Skeletal muscle cell (primary cell): ENCODE measurements around the gene BABAM2.
A peak's percentile ranks its signal among the peaks of the same experiment; 100 is the strongest.

Experiments used
- DNase-seq: peaks from one replicate; pipeline ENCODE4 v3.0.0-alpha.2; 2010; ENCODE audit warnings: low read depth
- H3K4me3 ChIP-seq: 2 replicates; pipeline ENCODE4 v1.5.1; 2011; ENCODE audit warnings: low read depth, mild to moderate bottlenecking, control low read depth, low read length, moderate library complexity

BABAM2 gene

GRCh38 chr2:27932396-27932795 lies 41.9 kb downstream of the BABAM2 start:
- no peak for DNase-seq
- H3K4me3 ChIP-seq, result no peak overlapping the region

- no peak for DNase-seq
- no peak overlapping the region for H3K4me3 ChIP-seq
Observed at GRCh38 chr2:27935026-27935425, 44.5 kb downstream of the BABAM2 start.

DNA sequence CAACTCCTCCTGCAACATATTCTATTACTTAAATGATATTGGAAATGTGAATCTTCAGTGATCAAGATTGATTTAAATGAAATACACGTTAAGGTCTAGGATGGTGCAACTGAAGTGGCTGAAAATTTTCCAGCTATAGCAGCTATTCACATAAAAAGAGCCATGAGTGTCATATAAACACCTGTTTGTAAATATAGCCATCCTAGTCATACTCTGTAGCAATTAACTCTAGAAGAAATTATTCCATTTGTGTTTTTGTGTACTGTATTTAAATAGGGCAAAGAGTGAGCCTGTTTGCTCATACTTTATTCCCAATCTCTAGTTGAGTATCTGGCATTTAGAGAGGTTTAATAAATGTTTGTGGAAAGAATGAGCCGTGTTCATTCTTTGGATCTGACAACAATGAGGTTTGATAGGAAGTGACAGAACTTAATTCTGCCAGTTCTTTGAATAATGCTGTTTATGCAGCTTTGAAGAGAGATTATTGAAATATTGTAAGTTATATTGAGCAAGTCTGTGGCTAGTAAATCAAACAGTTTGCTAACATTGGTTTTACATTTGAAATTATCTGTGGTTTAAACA lies 49.7 kb downstream of the BABAM2 start:
- no peak for DNase-seq
- no peak overlapping the region for H3K4me3 ChIP-seq

DNA sequence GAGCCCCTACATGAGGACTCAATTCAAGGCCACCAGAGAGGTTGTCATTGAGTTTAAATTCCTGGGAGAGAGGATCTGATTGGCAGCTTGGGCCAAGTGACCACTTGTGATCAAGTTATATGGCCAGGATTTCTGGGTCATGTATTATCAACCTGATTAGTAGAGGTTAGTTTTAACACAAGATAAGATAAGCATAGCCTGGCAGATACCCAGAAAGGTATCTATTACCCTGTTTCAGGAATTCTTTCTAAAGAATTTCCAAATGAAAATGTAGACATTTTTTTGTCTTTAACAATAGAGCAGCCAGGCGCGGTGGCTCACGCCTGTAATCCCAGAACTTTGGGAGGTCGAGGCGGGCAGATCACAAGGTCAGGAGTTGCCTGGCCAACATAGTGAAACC lies 50.5 kb downstream of the BABAM2 start:
- H3K4me3 ChIP-seq, result no peak overlapping the region
- no peak for DNase-seq

GRCh38 chr2:27942612-27943547 lies 52.4 kb downstream of the BABAM2 start:
- no peak overlapping the region for H3K4me3 ChIP-seq
- no peak for DNase-seq

- no peak for DNase-seq
- H3K4me3 ChIP-seq, result no peak overlapping the region
Observed at GRCh38 chr2:27946530-27947060, 56.1 kb downstream of the BABAM2 start.

- H3K4me3 ChIP-seq, result no peak overlapping the region
- no peak for DNase-seq
Observed at GRCh38 chr2:27952070-27952469, 61.5 kb downstream of the BABAM2 start.

GRCh38 chr2:27953077-27953476 lies 62.5 kb downstream of the BABAM2 start:
- DNase-seq, result no peak
- H3K4me3 ChIP-seq, result no peak overlapping the region

DNA sequence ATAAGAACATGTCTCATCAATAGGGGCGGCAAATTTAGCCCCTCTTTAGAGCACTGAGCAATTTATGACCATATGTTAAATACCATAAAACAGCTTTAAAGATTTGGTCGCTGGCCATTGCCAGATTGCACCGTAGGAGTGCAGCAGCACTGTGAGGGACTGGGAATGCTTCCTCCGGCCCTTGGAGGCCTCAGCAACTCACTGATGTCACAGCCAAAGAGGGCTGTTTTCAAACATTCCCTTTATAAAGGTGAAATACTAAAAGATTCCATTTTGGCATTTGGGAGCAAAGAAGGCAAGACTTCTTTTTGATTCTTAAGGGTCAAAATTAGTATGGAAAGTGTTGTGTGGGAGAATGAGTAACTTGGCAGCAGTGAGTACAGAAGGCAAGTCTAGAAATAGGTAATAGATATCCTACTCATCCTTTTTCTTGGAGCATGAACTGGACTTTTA lies 63.7 kb downstream of the BABAM2 start:
- no peak overlapping the region for H3K4me3 ChIP-seq
- no peak for DNase-seq

GRCh38 chr2:27954771-27955383 lies 64.3 kb downstream of the BABAM2 start:
- no peak overlapping the region for H3K4me3 ChIP-seq

DNA sequence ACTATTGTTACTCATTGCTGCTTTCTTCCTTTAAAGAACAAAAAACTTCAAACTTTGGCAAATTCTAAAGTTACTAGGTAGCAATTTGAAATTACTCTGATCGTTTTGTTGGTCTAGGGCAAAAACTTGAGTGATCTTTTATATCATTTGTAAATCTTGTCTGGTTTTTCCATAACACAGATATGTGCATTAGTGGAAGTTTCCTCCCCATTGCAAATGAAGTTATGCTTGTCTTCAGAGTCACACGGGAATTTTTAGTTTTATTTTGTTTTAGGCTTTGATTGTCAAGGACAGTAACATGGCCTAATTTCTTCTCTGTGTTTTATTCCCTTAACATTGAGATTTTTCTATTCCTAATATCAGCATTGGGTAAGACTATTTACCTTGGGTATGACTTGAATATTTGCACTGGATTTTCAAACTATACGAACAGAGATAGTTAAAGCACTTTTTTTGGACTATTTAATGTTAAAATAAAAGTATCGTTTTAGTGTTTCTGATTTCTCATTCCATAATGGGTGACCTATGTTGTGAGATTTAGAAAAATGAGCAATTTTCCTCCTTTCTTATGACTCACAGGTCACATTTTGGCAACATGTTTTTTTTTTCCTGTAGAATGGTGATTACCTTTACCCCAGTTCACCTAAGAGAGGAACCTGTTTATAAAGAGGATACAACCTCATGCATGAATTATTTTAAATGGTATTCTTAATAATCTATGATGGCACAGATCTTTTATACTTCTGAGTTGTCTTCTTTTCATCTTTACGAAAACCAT lies 65.0 kb downstream of the BABAM2 start:
- H3K4me3 ChIP-seq, result no peak overlapping the region
- DNase-seq, result no peak

More at GRCh38 chr2:27954771-27955383, 64.3 kb downstream of the BABAM2 start:
- peak; percentile 99 for DNase-seq

DNA sequence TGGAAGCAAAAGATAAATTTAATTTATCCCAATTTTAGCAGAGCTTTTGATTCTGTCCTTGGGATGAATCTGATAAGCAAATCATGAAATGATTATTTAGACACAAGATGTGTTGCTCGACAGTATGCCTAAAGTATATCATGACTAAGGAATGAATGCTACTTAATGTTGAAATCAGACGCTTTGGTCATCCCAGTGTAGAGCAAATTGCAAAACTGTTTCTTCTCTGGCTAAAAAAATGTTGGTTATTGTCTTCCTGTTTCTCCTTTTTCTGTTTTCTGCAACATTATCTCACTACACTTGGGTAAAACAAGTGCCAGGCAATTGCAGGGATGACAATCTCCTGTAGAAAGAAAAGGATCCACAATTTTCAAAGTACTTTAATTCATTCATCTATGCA lies 66.4 kb downstream of the BABAM2 start:
- H3K4me3 ChIP-seq, result no peak overlapping the region
- peak; percentile 46 for DNase-seq

DNA sequence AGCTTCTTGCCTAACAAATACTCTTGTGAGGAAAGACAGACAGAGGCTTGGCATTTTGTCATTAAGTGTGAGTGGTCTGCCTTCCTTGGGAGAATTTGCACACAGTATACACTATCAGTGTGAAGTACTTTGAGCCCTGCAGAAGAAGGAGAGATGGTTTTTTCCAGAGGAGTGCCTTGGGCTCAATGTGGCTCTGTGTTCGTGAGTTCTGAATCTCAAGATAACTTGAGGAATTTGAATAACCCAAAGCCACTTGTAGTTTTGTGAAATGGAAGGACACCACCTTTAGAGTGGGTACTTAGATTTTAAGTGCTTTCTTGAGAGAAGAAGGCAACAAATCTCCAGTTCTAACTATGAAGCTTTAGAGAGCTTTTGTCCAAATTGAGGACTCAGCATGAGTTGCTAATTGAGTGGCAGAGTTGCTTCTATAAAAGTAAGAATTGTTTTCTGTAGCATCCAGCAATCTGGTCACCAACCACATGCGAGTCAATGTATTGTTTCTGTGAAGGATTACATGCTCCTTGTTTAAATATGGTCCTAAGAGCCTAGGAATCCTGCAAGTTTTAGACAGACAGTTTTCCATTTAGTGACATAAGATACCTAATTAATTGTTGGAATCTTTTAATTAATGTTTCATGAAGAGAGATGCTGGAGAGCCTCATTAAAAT lies 68.3 kb downstream of the BABAM2 start:
- no peak for DNase-seq

DNA sequence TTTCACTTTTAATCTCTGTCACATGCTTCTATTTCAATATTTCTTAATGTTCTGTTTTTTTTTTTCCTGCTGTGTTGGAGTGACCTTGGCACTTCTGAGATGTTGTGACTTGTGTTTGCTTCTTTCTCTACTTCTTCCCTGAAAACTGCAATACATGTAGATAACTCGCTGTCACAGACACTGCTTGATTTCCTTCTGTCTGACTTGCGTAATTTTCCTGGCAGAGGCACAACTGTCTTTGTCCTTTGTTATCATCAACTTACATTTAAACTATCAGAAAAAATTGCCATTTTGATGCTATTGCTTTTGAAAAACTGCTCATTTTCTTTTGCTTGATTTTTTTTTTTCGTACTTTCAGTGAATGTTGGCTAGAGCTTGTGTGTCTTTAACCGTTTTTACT lies 69.0 kb downstream of the BABAM2 start:
- H3K4me3 ChIP-seq, result no peak overlapping the region
- DNase-seq, result peak; percentile 43

More for the DNA sequence above, 68.3 kb downstream of the BABAM2 start:
- H3K4me3 ChIP-seq, result no peak overlapping the region

GRCh38 chr2:27960237-27960912 lies 69.8 kb downstream of the BABAM2 start:
- DNase-seq, result peak; percentile 76
- H3K4me3 ChIP-seq, result no peak overlapping the region

GRCh38 chr2:27962006-27962405 lies 71.5 kb downstream of the BABAM2 start:
- no peak for DNase-seq

DNA sequence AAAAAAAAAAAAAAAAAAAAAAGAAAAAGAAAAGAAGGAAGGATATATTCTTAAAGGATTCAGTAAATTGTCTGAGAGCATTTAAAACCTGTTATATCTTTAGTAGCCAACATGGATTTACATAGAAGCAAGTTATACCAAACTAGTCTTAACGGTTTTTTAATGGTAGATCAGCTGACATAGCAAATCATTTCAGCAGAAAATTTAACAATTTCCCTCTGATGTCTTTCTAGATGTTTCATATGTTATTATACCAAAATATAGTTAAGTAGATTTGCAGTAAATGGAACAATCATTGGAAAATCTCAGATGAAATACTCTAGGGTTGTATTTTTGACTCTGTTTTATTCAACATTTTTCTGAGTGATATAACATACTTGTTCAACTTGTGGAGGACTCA lies 72.9 kb downstream of the BABAM2 start:
- DNase-seq, result no peak
- no peak overlapping the region for H3K4me3 ChIP-seq

More at GRCh38 chr2:27962006-27962405, 71.5 kb downstream of the BABAM2 start:
- no peak overlapping the region for H3K4me3 ChIP-seq

DNA sequence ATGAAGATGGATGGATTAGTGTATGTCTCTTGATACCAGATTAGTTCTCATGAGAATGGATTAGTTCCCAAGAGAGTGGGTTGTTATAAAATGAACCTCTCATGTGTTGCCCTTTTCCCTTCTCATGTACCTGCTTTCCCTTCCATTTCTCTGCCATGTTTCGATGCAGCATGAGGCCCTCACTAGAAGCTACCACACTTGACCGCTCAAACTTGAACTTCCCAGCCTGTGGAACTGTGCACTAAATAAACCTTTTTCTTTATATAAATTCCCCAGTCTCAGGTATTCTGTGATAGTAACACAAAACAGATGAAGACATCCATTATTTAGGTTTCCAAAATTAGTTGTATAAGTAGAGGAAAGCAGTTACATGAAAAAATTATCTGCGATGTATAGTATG lies 73.5 kb downstream of the BABAM2 start:
- no peak for DNase-seq
- H3K4me3 ChIP-seq, result no peak overlapping the region
